Astrocyte of the cerebellum (primary cell): ENCODE measurements around the gene CPAMD8.
"Not testable (repeated sequence)": the region's sequence is repeated elsewhere in the genome, so short reads cannot be mapped to it uniquely, and the experiment has no call there.

Experiments used
- DNase-seq: peaks from one replicate; pipeline ENCODE4 v3.0.0-alpha.2; 2011; ENCODE audit warnings: low read depth
- H3K4me3 ChIP-seq: 2 replicates; pipeline ENCODE4 v1.5.1; 2011; ENCODE audit warnings: mild to moderate bottlenecking, low read depth, low read length, moderate library complexity
- in situ Hi-C: cut with HindIII; loops from 2 replicates; pipeline ENCODE4 v1.10.0; 2017; ENCODE audit warnings: low sequenced_read_pairs
- TF ChIP-seq, protein P1 (sequence below): IDR thresholded peaks from 2 replicates; pipeline ENCODE4 v1.5.1; 2012; ENCODE audit warnings: low read length, low read depth, moderate library complexity, mild to moderate bottlenecking; ENCODE audit errors: missing control alignments

Gene CPAMD8

GRCh38 chr19:17035842-17036424 is 9.3 kb upstream of the CPAMD8 start:
- no peak for DNase-seq
- no peak overlapping the region for H3K4me3 ChIP-seq
- TF ChIP-seq, protein P1, sequence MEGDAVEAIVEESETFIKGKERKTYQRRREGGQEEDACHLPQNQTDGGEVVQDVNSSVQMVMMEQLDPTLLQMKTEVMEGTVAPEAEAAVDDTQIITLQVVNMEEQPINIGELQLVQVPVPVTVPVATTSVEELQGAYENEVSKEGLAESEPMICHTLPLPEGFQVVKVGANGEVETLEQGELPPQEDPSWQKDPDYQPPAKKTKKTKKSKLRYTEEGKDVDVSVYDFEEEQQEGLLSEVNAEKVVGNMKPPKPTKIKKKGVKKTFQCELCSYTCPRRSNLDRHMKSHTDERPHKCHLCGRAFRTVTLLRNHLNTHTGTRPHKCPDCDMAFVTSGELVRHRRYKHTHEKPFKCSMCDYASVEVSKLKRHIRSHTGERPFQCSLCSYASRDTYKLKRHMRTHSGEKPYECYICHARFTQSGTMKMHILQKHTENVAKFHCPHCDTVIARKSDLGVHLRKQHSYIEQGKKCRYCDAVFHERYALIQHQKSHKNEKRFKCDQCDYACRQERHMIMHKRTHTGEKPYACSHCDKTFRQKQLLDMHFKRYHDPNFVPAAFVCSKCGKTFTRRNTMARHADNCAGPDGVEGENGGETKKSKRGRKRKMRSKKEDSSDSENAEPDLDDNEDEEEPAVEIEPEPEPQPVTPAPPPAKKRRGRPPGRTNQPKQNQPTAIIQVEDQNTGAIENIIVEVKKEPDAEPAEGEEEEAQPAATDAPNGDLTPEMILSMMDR = no peak
- in situ Hi-C loops = loop anchor here (10.0 kb wide), 2 partner anchors 71 to 151 kb away; partner anchors contain the start of gene F2RL3

GRCh38 chr19:17031741-17032140 is 5.1 kb upstream of the CPAMD8 start:
- TF ChIP-seq, protein P1 = no peak
- in situ Hi-C loops = loop anchor here (10.0 kb wide), 2 partner anchors 67 to 147 kb away; partner anchors contain the start of gene F2RL3
- DNase-seq = no peak

GRCh38 chr19:17027535-17027975 is 945 bp upstream of the CPAMD8 start:
- DNase-seq = no peak
- in situ Hi-C loops = no loop called here
- TF ChIP-seq, protein P1 = no peak
- H3K4me3 ChIP-seq = no peak overlapping the region

More at GRCh38 chr19:17031741-17032140, 5.1 kb upstream of the CPAMD8 start:
- no peak overlapping the region for H3K4me3 ChIP-seq

DNA sequence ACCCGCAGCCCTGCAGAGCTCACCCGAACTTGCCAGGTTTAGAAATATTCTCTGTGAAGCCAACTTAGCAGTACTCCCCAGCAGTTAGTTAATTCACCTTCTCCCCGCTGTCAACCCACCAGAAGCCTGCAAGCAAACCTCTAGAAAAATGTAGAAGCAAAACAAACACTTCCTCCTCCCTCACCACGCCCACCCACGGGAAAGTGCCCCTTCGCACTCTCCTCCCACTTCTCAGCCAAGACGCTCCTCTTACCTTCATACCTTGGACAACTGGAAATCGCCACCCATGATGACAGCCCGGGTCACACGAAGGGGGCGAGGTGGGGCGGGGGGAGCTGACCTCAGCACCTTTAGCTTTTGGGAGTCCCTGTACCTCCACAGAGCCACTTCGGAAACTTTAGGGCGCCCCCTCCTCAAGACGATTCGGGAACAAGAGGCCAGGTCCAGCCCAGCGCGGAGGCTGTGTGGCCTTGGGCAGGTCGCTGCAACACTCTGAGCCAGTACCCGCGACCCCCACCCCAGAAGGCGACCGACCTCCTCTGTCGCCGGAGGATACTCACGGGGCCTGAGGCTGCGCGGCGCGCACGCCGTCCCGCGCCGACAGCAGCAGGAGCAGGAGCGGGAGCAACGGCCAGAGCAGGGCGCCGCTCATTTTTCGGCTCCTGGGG is 485 bp downstream of the CPAMD8 start:
- no peak for DNase-seq
- TF ChIP-seq, protein P1 = no peak
- peak overlapping the region; percentile 7 for H3K4me3 ChIP-seq
- in situ Hi-C loops = no loop called here

DNA sequence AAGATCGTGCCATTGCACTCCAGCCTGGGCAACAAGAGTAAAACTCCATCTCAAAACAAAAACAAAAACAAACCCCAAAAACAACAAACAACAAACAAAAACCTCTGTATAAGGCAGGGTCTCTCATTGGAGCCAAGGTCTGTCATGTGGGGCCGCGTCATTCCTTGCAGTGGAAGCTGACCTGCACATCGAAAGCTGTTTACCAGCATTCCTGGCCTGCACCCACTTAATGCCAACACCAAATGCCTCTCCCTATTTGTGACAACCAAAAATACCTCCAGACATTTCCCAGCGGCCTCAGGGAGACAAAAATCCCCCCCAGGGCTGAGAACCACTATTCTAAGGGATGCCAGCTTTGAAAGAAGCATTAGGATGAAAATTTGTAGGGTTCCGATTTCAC is 1.2 kb downstream of the CPAMD8 start:
- TF ChIP-seq, protein P1 = no peak
- in situ Hi-C loops = no loop called here
- H3K4me3 ChIP-seq = no peak overlapping the region
- DNase-seq = no peak

DNA sequence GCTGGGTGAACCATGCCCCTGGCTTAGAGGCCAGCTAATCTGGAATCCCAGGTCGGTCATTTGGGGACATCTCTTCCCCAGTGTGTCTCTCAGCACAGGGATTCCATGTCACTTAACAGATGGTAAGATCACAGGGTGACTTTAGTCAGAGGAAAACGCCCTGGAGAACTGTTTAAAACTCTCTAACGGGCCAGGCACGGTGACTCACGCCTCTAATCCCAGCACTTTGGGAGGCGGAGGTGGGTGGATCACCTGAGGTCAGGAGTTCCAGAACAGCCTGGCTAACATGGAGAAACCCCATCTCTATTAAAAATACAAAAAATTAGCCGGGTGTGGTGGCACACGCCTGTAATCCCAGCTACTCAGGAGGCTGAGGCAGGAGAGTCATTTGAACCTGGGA is 1.7 kb downstream of the CPAMD8 start:
- DNase-seq, H3K4me3 ChIP-seq, in situ Hi-C loops: not testable (repeated sequence)

- in situ Hi-C loops = no loop called here
- H3K4me3 ChIP-seq = no peak overlapping the region
- TF ChIP-seq, protein P1 = no peak
- no peak for DNase-seq
Observed at GRCh38 chr19:17023805-17024204, 2.8 kb downstream of the CPAMD8 start.
